COLO668 (cell line): ENCODE measurements around the gene NXN.
A peak's percentile ranks its signal among the peaks of the same experiment; 100 is the strongest.
"Not testable (repeated sequence)": the region's sequence is repeated elsewhere in the genome, so short reads cannot be mapped to it uniquely, and the experiment has no call there.

Experiments
- DNase-seq: peaks from one replicate; lab custom pipeline; 2025; ENCODE audit not compliant: unreplicated experiment; lab: John Stamatoyannopoulos, UW

The NXN gene

DNA sequence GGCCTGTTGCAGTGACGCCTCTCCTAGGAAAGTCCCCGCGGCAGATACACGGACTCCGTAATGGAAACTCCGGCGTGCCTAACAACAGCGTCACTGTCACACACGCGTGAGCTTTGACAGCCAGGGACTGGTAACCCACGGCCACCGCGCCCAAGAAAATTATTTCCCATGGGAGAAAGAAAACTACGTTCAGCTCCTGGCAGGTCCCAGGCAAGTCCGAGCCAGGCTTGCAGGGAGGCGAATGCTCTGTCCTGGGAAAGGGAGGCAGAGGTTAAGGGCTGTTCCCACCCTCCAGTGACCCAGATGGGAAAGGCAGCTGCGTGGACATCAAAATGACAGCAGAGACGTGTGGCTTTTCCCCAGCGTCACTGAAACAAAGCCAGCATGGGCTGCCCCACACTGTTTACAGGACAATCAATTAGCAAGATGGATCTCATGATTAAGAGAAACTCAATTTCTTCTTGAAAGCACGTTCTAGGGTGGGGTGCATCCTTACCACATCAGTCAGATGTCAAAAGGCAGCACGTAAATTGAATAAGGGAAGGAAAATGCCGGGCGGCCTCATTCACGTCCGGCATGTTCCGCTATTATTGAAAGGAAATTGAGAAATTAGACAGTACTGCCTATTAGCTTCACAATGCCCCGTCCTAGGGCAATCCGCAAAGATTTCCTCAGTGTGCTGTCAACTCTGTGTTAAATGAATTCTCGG lies 82.5 kb downstream of the NXN start:
- no peak for DNase-seq

DNA sequence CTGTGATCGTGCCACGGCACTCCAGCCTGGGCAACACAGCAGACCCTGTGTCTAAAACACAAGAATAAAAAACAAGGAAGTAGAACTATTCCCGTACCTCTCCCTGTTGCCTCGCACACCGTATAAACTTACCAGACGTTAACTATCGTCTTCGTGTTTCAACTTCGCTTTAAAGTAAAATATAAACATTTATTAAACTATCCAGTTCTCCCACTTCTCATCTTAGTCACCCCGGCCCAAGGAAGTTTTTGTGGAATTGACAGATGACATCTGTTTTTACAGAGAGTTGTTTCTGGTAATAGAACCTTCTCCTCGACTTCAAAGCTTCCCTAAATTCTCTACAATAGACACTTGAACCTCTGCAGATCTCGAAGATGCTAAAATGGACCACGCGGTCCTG lies 83.1 kb downstream of the NXN start:
- no peak for DNase-seq

DNA sequence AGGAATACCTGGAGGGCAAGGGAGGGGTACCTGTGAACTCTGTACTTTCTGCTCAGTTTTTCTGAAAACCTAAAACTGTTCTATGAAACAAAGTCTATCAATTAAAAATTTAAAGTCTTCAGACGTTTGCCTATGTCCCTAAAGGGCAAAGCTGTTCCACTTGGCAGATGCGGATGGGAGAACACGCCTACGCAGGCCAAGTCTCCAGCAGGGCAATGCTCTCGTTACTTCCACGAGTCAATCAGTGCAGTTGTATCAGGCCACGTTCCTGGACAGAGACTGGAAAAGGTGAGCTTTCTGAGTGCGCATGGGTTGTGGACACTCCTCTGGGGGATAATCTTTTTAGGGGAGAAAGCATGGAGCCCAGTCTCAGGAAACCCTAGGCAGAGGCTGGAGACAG lies 86.6 kb downstream of the NXN start:
- DNase-seq: no peak

DNA sequence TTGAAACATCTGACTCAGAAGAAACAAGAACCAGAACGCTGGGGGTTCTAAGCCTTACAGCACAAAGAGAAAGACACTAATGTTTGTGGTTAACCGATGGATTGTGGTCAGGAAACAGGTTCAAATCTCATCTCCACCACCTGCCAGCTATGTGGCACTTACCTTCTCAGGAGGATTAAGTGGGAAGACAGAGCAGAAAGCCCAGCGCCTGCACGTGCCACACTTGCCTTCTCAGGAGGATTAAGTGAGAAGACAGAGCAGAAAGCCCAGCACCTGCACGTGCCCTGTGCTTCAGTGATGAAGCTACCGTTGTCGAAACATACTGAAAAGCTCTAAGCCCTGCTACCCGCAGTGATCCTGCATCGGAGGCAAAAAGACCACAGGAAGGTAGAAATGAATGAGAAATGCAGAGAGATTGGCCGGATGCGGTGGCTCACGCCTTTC lies 90.6 kb downstream of the NXN start:
- no peak for DNase-seq

DNA sequence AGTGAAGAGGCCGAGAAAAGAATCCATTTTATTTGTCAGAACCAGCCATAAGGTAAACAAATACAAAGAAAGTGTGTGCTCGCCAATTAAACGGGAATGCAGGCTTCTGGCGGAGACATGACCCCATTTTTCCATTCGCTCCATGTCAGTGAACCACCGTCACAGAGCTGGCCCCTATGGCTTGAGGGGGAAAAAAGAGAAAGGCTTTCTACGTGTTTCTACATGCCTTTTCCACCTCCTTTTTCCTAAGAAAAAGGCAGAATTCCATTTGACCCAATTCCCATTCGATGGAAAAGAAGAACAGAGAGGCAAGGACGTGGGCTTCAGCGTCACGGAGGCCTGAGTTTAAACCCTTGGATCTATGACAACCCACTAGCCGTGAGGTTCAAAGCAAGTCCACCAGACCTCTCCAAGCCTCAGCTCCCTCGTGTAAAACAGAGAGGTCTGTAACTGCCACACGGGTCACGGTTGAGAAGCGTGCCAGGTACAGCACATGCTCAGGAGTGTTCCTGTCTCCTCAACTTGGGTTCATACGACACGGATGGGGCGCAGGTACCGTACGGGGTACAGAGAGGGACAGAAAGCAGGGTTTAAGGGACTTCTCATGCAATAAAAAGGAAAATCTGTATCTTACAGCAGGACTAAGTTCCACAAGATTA lies 91.9 kb downstream of the NXN start:
- DNase-seq: no peak

DNA sequence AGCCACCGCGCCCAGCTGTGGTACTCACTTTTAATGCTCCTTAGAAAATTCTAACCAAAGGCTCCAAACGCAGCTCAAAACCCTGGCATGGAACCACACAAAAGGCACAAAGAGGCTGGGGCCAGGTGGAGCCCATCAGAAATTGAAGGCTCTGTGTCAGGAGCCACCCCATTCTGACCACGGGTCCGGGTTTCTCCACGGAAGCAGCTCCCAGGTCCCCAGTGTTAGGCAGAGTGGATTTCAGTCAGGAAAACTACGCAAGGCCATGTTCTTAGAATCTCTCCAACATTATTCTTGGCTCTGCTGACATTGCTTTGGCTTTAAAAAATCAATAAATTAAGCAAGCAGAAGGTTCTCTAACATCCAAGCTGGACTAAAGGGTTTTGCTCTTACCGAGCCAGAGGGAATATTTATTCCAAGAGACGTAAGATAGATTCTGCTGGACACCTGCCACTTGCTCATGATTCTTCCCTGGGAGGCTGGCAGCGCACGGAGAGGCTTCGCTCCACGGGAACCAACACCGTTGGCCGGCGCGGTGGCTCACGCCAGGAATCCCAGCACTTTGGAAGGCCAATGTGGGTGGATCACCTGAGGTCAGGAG lies 93.5 kb downstream of the NXN start:
- no peak for DNase-seq

DNA sequence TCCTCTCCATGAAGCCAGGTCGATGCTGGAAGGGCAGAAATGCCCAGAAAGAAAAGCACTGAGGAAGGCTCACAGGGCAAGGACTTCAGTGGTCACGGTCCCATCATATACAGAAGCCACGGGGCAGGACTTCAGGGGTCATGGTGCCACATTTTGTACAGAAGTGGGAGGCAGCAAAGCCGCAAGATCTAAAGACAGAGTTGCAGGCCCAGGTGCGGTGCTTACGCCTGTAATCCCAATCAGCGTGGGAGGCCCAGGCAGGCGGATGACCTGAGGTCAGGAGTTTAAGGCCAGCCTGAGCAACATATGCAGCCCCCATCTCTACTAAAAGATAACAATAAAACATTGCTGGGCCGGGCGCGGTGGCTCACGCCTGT lies 96.0 kb downstream of the NXN start:
- DNase-seq: no peak

DNA sequence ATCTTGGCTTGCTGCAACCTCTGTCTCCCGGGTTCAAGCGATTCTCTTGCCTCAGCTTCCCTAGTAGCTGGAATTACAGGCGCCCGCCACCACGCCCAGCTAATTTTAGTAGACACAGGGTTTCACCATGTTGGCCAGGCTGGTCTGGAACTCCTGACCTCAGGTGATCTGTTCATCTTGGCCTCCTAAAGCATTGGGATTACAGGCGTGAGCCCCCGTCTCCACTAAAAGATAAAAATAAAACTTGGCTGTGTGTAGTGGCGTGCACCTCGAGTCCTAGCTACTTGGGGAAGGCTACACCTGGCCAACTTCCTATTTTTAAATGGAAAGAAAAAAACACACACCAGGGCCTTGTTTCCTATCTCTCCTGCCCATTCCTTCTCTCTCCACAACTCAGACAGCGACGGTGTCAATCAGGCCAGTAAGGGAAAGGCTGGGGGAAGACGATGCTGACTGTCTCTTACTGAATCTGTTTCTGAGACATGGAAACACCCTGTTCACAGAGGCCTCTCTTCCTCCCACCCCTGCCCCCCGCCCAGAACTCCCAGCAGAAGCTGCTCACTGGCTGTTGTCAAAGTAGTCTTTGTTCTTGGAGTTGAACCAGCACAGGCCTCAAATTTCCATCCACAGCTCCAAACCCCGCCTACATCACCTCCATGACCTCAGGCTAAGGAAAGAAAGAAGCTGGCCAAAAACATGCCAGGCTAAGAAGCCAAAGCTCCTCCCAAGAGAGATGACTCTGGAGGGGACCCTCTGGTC lies 96.6 kb downstream of the NXN start:
- DNase-seq: no peak

DNA sequence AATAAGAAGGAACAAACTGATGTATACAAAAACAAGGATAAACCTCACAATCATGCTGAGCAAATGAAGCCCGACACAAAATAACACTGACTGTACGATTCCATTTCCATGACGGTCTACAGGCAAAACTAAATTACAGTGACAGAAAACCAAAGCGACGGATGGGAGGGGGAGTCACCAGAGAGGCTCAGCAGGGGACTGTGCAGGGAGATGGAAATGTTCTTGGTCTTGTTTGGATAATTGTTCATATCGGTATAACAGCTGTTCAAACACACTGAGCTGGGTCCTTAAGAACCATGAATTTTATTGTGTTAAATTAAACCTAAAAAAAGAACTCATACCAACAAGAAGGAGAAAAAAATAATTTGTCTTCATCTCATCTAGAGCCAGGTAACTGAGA lies 97.8 kb downstream of the NXN start:
- no peak for DNase-seq

DNA sequence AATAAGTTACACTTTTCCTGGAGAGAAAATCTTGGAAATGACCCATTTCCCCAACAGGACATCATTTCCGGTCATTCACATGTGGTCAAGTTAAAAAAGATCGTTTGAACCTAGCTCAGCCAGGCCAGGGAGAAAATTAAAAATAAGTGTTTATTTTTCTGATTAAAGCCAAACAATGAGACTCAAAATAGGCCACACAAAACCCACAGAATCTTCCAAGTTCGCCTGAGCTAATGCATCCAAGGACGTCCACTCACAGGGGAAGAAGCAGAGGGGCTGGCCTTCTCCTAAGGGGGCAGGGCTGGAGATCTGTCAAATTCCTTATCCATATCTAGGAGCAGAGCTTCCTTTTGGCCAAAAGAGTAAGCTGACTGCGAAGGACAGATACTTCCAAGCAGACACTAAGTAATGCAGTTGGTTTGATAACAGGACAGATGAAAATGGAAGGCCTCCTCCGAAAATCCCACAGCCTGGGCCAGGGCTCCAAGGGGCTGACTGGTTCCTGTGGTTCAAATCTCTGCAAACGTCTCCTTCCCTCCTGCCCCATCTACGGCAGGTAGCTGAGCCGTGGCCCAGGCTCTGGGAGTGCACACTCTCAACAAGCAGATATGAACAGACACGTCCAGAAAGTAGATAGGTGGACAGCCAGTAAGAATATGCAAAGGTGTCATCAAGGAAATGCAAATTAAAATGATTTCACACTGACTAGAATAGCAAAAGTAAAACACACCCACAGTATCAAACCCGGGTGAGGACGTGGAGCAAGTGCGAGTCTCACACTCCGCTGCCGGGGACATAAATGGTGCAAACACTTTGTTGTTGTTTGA lies 98.9 kb downstream of the NXN start:
- no peak for DNase-seq

DNA sequence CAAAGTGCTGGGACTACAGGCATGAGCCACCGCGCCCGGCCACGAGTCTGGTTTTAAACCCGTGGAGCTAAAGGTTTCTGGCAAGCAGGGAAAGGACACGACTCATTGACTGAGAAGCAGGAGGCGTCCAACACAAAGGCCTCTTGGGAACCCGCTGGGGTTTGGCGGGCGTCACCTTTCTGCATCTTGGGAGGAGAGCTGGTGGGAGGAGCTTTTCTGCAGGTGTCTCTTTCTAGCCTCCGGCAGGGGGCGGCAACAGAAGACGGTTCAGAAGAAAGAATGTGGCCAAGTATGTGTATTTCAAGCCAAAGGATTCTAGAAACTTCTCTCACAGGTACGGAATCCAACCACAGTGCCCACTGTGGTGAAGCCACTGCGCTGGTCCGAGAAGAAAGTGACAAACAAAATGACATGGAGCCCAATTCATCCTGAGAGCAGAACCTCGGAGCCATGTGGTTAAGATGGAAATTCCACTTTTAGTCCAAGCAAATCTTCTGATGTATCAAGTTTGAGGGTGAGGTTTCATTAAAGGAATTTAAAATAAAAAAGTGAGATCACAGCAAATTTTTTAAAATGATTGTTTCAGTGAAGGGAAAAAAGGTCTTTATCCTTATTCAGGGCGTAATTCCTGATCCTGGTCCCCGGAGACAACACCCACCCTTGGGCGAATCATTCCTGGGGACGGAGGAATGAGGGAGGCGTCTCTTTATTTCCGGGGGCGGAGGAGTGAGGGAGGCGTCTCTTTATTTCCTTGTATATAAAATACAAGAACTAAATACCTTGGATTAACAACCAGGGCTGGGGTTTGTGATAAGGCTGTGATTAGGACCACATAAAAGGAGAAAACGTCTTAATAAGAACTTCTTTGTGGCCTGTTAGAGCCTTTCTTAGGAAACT lies 99.8 kb downstream of the NXN start:
- DNase-seq: peak; percentile 31

DNA sequence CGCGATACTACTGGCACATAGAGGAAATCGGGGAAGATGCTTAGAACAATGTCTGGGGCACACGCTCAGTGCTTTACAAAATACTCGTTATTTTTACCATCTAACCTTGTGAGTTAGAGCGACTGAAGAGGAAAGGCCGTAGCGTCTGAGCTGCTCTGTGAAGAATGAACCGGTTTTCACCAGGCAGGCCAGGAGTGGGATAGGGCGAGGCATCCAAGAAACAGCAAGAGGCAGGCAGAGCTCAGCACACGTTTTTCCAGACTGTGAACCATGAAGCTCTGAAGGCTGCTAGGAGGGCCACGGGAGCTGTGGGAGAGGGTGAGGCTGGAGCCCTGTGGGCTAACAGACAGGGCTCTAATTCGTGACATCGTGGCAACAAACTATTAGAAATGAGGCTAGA lies 101.9 kb downstream of the NXN start:
- DNase-seq: no peak

DNA sequence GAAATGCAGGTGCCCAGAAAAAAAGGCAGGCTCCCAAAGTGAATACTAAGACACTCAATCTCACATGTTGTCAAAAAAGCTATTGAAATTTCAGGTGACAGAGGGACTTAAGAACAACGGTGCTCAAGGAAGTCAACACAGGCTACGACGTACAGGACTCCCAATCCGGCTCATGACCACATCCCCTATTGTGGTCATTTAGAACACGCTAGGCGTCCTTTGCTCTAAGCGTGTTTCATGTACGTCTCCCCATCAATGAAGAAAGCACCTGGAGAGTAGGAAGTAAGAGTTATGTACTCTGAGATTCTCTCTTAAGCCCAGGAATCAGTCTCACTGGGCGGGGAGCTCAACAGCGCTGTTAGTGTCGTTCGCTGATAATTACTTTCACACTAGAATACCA lies 103.3 kb downstream of the NXN start:
- no peak for DNase-seq

DNA sequence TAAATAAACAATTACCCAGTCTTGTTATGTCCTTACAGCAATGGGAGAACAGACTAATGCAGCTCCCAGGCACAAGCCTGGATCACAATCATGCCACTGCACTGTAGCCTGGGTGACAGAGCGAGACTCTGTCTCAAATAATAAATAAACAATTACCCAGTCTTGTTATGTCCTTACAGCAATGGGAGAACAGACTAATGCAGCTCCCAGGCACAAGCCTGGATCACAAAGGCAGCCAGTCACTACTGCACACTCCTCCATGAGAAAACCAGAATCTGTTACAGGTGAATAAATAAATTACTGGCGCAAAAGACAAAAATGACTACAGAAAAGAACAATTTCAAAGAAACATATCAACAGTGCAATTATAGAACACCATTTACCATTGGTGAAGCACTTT lies 105.0 kb downstream of the NXN start:
- DNase-seq: not testable (repeated sequence)

DNA sequence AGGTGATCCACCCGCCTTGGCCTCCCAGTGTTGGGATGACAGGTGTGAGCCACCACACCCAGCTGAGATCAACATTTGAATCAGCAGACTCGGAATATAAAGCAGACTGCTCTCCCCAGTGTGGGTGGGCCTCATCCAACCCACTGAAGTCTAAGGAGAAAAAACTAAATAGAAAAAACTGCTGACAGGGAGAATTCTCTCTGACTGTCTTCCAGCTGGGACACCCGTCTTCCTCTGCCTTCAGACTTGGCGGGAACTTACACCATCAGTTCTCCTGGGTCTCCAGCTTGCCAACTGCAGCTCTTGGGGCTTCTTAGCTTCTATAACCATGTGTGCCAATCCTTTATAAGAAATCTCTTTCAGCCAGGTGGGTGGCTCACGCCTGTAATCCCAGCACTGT lies 106.7 kb downstream of the NXN start:
- DNase-seq: no peak

DNA sequence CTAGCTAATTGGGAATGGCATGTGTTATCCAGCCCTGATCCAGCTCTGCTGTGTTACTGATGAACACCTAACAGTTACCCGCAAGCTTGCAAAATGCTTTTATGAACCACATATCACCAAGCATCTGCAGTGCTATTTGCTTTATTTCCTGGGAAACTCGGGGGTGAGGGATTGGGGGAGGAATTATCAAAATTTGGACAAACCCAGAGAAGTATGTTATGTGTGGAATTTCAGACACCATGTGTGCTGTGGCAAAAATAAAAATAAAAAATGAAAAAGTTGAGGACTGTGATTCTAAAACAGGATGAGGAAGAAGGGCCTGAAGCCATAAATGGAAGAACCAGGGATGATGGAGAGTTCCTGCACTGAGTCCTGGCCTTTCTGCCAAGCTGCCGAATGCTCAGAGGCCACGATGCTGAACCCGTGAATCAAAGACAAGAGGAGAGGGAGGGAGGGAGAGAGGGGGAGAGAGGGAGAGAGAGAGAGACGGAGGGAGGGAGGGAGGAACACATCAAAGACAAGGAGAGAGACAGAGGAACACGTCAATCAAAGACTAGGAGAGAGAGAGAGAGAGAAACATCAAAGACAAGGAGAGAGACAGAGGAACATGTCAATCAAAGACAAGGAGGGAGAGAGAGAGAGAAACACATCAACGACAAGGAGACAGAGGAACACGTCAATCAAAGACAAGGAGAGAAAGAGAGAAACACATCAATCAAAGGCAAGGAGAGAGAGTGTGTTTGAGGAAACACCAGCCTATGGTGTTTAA lies 107.6 kb downstream of the NXN start:
- DNase-seq: no peak

DNA sequence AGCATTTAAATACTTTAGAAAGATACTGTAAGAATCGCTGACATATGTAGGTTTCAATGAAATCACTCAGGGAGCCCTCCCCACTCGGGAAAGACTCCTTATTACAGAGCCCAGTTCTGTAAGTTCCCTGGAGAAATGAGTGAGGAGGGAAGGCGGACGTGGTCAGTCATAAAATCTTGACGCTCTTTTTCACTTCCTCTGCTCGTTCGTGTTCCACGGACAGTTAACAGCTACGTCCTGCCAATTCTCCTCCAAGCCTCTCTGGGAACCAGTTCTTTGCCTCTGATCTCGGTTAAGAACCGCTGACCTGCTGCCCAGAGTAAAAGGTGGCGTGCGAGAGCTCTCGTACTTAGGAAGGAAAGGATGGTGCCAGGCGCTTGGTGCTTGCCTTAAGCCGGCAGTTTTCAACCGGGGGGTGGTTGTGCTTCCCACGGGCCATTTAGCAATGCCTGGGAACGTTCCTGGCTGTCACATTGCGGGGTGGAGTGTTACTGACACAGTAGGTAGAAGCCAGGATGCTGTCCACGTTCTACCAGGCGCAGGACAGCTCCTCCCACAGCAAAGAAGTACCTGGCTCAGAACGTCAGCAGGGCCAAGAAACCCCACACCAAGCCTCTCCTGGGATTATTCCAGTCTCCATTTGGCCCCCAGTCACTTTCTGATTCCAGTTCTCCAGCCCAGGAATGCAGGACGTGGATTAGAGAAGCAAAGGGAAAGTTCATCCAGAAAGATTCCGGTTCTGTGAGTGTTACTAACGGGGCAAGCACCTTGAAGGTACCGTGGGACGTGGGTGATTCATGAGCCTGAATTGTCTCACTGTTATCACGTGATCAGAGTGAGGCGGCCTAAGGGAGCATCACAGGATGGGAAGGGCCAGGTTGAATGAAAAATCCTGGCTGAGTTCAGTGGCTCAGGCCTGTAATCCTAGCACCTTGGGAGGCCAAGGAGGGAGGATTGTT lies 109.7 kb downstream of the NXN start:
- DNase-seq: no peak

DNA sequence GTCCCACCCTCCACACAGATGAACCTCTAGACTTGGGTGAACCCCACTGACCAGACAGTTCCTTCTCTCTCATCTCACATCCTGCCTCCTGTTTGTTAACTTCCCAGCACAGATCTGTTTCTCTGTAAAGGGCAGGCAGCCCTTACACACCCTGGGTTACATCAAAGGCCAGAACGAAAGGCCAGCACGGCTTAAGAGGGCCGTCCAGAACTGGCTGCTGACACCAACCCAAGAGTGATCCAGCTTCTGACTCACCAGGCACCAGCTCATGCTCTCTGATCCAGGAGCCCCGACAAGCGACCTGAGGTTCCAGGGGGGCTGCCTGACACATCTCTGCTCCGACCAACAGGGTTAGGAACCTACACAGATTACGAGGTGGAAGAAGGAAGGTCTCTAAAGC lies 110.5 kb downstream of the NXN start:
- no peak for DNase-seq
